Measurements from ENCODE around the gene LTO1.

DNA sequence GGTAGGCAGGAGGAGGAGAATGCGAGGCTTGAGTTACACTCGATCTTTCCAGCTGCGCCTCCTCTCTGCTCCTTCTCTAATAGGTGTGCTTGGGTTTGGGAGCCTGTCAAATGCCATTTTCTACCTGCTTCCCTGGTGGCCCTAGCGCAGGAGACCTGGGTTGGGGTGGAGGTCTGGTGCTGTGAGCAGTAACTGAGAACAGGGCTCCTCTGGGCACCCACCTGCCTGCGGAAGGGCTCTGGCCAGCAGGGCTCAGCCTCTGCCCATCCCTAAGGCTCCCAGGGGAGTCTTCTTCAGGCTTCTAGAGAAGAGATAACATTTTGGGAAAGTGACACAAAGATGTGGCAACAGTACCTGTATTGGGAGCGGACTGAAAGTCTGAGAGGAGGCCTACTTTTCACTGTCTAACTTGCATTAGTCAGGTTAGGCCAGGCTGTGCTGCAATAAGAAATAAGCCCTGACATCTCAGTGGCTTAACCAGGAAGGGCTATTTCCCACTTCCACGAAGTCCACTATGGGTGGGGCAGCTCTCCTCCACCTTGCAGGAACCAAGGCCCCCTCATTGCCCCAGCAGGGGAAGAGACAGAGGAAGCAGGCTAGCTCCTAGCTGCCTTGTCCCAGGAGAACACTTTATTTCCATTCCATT is 7.7 kb upstream of the LTO1 start:
- TF ChIP-seq, protein P1, sequence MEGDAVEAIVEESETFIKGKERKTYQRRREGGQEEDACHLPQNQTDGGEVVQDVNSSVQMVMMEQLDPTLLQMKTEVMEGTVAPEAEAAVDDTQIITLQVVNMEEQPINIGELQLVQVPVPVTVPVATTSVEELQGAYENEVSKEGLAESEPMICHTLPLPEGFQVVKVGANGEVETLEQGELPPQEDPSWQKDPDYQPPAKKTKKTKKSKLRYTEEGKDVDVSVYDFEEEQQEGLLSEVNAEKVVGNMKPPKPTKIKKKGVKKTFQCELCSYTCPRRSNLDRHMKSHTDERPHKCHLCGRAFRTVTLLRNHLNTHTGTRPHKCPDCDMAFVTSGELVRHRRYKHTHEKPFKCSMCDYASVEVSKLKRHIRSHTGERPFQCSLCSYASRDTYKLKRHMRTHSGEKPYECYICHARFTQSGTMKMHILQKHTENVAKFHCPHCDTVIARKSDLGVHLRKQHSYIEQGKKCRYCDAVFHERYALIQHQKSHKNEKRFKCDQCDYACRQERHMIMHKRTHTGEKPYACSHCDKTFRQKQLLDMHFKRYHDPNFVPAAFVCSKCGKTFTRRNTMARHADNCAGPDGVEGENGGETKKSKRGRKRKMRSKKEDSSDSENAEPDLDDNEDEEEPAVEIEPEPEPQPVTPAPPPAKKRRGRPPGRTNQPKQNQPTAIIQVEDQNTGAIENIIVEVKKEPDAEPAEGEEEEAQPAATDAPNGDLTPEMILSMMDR (IDR thresholded peaks at IDR 0.05) = no peak
- no peak for TF ChIP-seq EZH2phosphoT487 (IDR thresholded peaks at IDR 0.05; ENCODE audit: borderline replicate concordance, low read depth)
- TF ChIP-seq RCOR1 (IDR thresholded peaks at IDR 0.05; ENCODE audit: low read length) = no peak
- TF ChIP-seq EP300 (IDR thresholded peaks at IDR 0.05; ENCODE audit: borderline replicate concordance in 1 of 2, low read depth in 1 of 2, low read length in 1 of 2) = no peak
